OCI-LY7 (cell line): ENCODE measurements around the gene KIF6. TPM values are rescaled to one million over a fixed set of nuclear protein-coding genes. Genes with fewer than 3 reads are reported as not detected.

Source experiments
- BruUV-seq: library from RNA; stranded (reverse); fragments of 400-500 nt; replicated peaks from 2 replicates; lab custom pipeline; 2021; lab: Mats Ljungman, UMichigan
- CTCF ChIA-PET: fragments of 300-600 bp; sonication (Branson Sonifier 250); formaldehyde crosslinking; loops from one replicate; lab custom pipeline; 2022; ENCODE audit warnings: antibody characterized with exemption; ENCODE audit not compliant: unreplicated experiment; lab: Charles Lee
- POLR2A ChIA-PET: fragments of 300-600 bp; sonication (Branson Sonifier 250); formaldehyde crosslinking; loops from one replicate; lab custom pipeline; 2022; ENCODE audit warnings: antibody characterized with exemption; lab: Charles Lee
- DNase-seq: peaks from one replicate; pipeline ENCODE4 v3.0.0-alpha.2; 2015; ENCODE audit warnings: low spot score
- H2AFZ ChIP-seq: fragments of 200-600 bp; sonication (generic), shearing (Covaris generic); 2 replicates; pipeline ENCODE4 v1.6.1; 2014; ENCODE audit warnings: mild to moderate bottlenecking, antibody characterized with exemption, low read length, moderate library complexity
- H3K27ac ChIP-seq: fragments of 200-600 bp; sonication (generic); 2 replicates; pipeline ENCODE4 v1.5.1; 2014; ENCODE audit warnings: mixed run types, low read depth, mild to moderate bottlenecking, moderate library complexity, low read length, inconsistent platforms; ENCODE audit not compliant: poor library complexity, severe bottlenecking
- H3K36me3 ChIP-seq: fragments of 200-600 bp; sonication (generic); 2 replicates; pipeline ENCODE4 v1.6.1; 2014; ENCODE audit warnings: mild to moderate bottlenecking, antibody characterized with exemption, low read length, moderate library complexity, mixed read lengths; ENCODE audit not compliant: insufficient read depth
- H3K4me1 ChIP-seq: fragments of 200-600 bp; sonication (generic); 2 replicates; pipeline ENCODE4 v1.5.1; 2014; ENCODE audit warnings: mild to moderate bottlenecking, low read length; ENCODE audit not compliant: insufficient read depth, poor library complexity, severe bottlenecking
- H3K4me2 ChIP-seq: fragments of 200-600 bp; sonication (generic); 2 replicates; pipeline ENCODE4 v1.6.1; 2014; ENCODE audit warnings: mild to moderate bottlenecking, low read length
- H3K4me3 ChIP-seq: fragments of 200-600 bp; sonication (generic); 2 replicates; pipeline ENCODE4 v1.5.1; 2014; ENCODE audit warnings: mild to moderate bottlenecking, low read depth, low read length; ENCODE audit not compliant: poor library complexity, severe bottlenecking
- H3K79me2 ChIP-seq: fragments of 200-600 bp; sonication (generic); 2 replicates; pipeline ENCODE4 v1.6.1; 2016; ENCODE audit warnings: low read depth, mild to moderate bottlenecking, low read length, moderate library complexity, mixed read lengths; ENCODE audit not compliant: insufficient read depth
- H3K9me2 ChIP-seq: fragments of 200-600 bp; sonication (generic); 2 replicates; pipeline ENCODE4 v1.6.1; 2016; ENCODE audit warnings: mild to moderate bottlenecking, low read length, mixed read lengths; ENCODE audit not compliant: insufficient read depth
- H3K9me3 ChIP-seq: fragments of 200-600 bp; sonication (generic); 2 replicates; pipeline ENCODE4 v1.6.1; 2014; ENCODE audit warnings: mild to moderate bottlenecking, mixed run types, low read length, mixed read lengths
- H4K20me1 ChIP-seq: fragments of 200-600 bp; sonication (generic); 2 replicates; pipeline ENCODE4 v1.6.1; 2014; ENCODE audit warnings: mild to moderate bottlenecking, antibody characterized with exemption, low read length, moderate library complexity, mixed read lengths; ENCODE audit not compliant: insufficient read depth
- EZH2phosphoT487 ChIP-seq: fragments of 200-600 bp; sonication (generic); IDR thresholded peaks from 2 replicates; pipeline ENCODE4 v1.6.1; 2018; ENCODE audit warnings: low read depth, borderline replicate concordance, mild to moderate bottlenecking, mixed run types, antibody characterized with exemption, low read length, moderate library complexity, mixed read lengths
- intact Hi-C: fragments of 100-400 bp; cut with micrococcal nuclease; formaldehyde crosslinking; loops from one replicate; pipeline ENCODE4 v1.10.0; 2022; ENCODE audit not compliant: unreplicated experiment
- total RNA-seq, 2 experiments: library from RNA; depleted of rRNA in 1 of 2; stranded (reverse); fragments of >200 nt in 1 of 2; shearing (Covaris generic) in 1 of 2; gene quantifications; 2 replicates each; pipeline ENCODE4 v1.2.3, GENCODE V29; 2014 to 2022
- TF ChIP-seq, protein P1 (sequence below): fragments of 200-600 bp; sonication (generic); conservative IDR thresholded peaks from 2 replicates; pipeline ENCODE4 v1.5.1; 2014; ENCODE audit warnings: mild to moderate bottlenecking, antibody characterized with exemption, low read length, moderate library complexity, mixed read lengths

KIF6 gene
- total RNA-seq, 2 experiments from 2014 or later = not detected

DNA sequence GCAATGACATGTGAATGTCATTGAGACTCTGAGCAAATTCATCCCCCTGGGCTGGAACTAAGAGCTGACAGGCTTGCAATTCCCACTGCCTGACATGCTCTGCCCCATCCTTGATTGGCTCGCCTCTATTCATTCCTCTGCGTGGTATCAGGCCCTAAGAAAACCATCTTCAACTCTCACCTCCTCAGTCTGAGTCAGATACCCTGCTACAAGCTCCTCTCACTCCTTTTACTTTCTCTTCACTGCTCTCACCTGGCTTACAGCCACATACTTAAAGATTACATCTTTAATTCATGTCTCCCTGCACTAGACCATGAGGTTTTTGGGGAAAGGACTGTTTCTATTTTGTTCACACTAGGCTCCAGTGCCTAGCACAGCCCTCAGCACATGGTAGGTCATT lies 131.6 kb downstream of the KIF6 start:
- ChIA-PET CTCF (interaction anchor here (0.6 kb wide), 1 partner anchor 43 kb away, joined by 3 read pairs; no protein-coding TSS in a partner anchor), POLR2A (no interaction called here)
- H3K4me3 ChIP-seq = no peak overlapping the region
- no peak overlapping the region for H2AFZ ChIP-seq
- intact Hi-C loops = no loop called here
- no peaks in the 10 kb centered on the region for H4K20me1 ChIP-seq
- TF ChIP-seq, protein P1, sequence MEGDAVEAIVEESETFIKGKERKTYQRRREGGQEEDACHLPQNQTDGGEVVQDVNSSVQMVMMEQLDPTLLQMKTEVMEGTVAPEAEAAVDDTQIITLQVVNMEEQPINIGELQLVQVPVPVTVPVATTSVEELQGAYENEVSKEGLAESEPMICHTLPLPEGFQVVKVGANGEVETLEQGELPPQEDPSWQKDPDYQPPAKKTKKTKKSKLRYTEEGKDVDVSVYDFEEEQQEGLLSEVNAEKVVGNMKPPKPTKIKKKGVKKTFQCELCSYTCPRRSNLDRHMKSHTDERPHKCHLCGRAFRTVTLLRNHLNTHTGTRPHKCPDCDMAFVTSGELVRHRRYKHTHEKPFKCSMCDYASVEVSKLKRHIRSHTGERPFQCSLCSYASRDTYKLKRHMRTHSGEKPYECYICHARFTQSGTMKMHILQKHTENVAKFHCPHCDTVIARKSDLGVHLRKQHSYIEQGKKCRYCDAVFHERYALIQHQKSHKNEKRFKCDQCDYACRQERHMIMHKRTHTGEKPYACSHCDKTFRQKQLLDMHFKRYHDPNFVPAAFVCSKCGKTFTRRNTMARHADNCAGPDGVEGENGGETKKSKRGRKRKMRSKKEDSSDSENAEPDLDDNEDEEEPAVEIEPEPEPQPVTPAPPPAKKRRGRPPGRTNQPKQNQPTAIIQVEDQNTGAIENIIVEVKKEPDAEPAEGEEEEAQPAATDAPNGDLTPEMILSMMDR = no peak
- no peak for TF ChIP-seq EZH2phosphoT487
- no TSS peak for BruUV-seq
- no peaks in the 10 kb centered on the region for H3K9me3 ChIP-seq
- no peak overlapping the region for H3K4me2 ChIP-seq
- no peaks in the 10 kb centered on the region for H3K79me2 ChIP-seq
- no peaks in the 10 kb centered on the region for H3K4me1 ChIP-seq
- no peak overlapping the region for H3K27ac ChIP-seq
- no peaks in the 10 kb centered on the region for H3K9me2 ChIP-seq
- H3K36me3 ChIP-seq = no peaks in the 10 kb centered on the region
- no peak for DNase-seq

- no peak for DNase-seq
- Histone ChIP-seq H3K4me1 (no peaks in the 10 kb centered on the region), H3K9me2 (no peaks in the 10 kb centered on the region), H4K20me1 (no peaks in the 10 kb centered on the region), H3K4me3 (no peak overlapping the region), H3K79me2 (no peaks in the 10 kb centered on the region), H2AFZ (no peak overlapping the region), H3K4me2 (no peak overlapping the region), H3K9me3 (no peaks in the 10 kb centered on the region), H3K36me3 (no peaks in the 10 kb centered on the region), H3K27ac (no peak overlapping the region)
- intact Hi-C loops = no loop called here
- CTCF ChIA-PET = no interaction called here
- no TSS peak for BruUV-seq
- POLR2A ChIA-PET = no interaction called here
- no peak for TF ChIP-seq EZH2phosphoT487
- TF ChIP-seq, protein P1 = no peak
These were observed 134.3 kb downstream of the KIF6 start for GRCh38 chr6:39590871-39591393.

DNA sequence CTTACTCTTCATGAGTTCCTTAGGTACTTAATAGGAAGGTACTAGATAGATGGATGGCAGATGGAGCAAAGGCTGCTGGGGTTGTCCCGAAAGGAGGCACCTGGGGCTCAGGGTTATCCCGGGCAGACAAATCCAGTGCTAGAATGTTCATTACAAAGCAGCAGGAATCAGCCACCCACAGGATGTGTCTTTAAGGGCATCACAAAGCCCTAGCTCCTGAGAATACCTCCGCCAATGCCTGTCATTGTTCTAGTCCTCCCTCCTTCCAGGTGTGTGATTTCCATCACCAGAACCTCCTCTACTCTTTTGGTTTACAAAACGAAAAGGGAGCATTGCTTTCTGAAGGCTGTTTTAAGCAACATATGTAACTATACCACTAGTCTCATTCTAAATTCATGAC lies 138.1 kb downstream of the KIF6 start:
- TF ChIP-seq, protein P1 = no peak
- no peak for TF ChIP-seq EZH2phosphoT487
- Histone ChIP-seq H3K9me3 (no peaks in the 10 kb centered on the region), H4K20me1 (no peaks in the 10 kb centered on the region), H3K4me3 (no peak overlapping the region), H3K9me2 (no peaks in the 10 kb centered on the region), H3K27ac (no peak overlapping the region), H3K79me2 (no peaks in the 10 kb centered on the region), H3K36me3 (no peaks in the 10 kb centered on the region), H3K4me1 (no peaks in the 10 kb centered on the region), H2AFZ (no peak overlapping the region), H3K4me2 (no peak overlapping the region)
- BruUV-seq = no TSS peak
- DNase-seq = no peak
- CTCF ChIA-PET = no interaction called here
- POLR2A ChIA-PET = no interaction called here
- intact Hi-C loops = no loop called here
